HFFc6 (cell line): ENCODE measurements around the gene ZNF780B. TPM values are rescaled to one million over a fixed set of nuclear protein-coding genes. Genes with fewer than 3 reads are reported as not detected.
A peak's percentile ranks its signal among the peaks of the same experiment; 100 is the strongest.

Experiments
- DNase-seq: peaks from one replicate; pipeline ENCODE4 v3.0.0-alpha.2; 2018
- H3K27ac Mint-ChIP-seq: 2 replicates; pipeline ENCODE4 v1.8.0; 2020; ENCODE audit warnings: mild to moderate bottlenecking, mixed read lengths
- H3K27me3 Mint-ChIP-seq: 2 replicates; pipeline ENCODE4 v1.8.0; 2021; ENCODE audit warnings: mild to moderate bottlenecking, moderate library complexity, mixed read lengths; ENCODE audit not compliant: insufficient read depth
- H3K36me3 Mint-ChIP-seq: 2 replicates; pipeline ENCODE4 v1.8.0; 2021; ENCODE audit warnings: low read depth, mixed read lengths
- H3K4me1 Mint-ChIP-seq: 2 replicates; pipeline ENCODE4 v1.8.0; 2020; ENCODE audit warnings: low read depth, mixed read lengths
- H3K4me3 Mint-ChIP-seq: 2 replicates; pipeline ENCODE4 v1.8.0; 2020; ENCODE audit warnings: mild to moderate bottlenecking, moderate library complexity, mixed read lengths
- H3K9me3 Mint-ChIP-seq: 2 replicates; pipeline ENCODE4 v1.8.0; 2020; ENCODE audit warnings: mild to moderate bottlenecking, mixed read lengths
- CTCF ChIP-seq: fragments of 200-600 bp; sonication (generic); IDR thresholded peaks from 2 replicates; pipeline ENCODE4 v1.5.0; 2021; ENCODE audit warnings: antibody characterized with exemption, mild to moderate bottlenecking
- total RNA-seq, 6 experiments: library from RNA; stranded (reverse); fragmentation: NEBNext Ultra II Directional; extraction: Animal tissue kit (Norgen Biotek cat#: 25700); gene quantifications; 2 replicates in 1 of 6; 3 replicates in 5 of 6; pipeline ENCODE4 v1.2.3, GENCODE V29; 2021

The ZNF780B gene
- total RNA-seq, 6 experiments from 2014 or later, result 7.3 to 9.9 (median 8.8) TPM

GRCh38 chr19:40035996-40036395, 20.0 kb downstream of the ZNF780B start:
- Mint-ChIP-seq H3K4me3 (no peak overlapping the region), H3K9me3 (peaks cover 82% of the 10 kb centered on the region)

GRCh38 chr19:40033989-40034560, 22.0 kb downstream of the ZNF780B start:
- TF ChIP-seq CTCF, result no peak
- Mint-ChIP-seq H3K36me3 (peaks cover 78% of the 10 kb centered on the region), H3K27ac (no peak overlapping the region), H3K27me3 (no peaks in the 10 kb centered on the region), H3K9me3 (peaks cover 90% of the 10 kb centered on the region), H3K4me3 (no peak overlapping the region), H3K4me1 (no peaks in the 10 kb centered on the region)
- DNase-seq, result no peak

More at GRCh38 chr19:40035996-40036395, 20.0 kb downstream of the ZNF780B start:
- Mint-ChIP-seq H3K36me3 (peaks cover 65% of the 10 kb centered on the region), H3K27ac (no peak overlapping the region), H3K27me3 (no peaks in the 10 kb centered on the region; the same call in 1 of the 2 replicates), H3K4me1 (no peaks in the 10 kb centered on the region)
- TF ChIP-seq CTCF, result no peak
- peak; percentile 9 for DNase-seq

DNA sequence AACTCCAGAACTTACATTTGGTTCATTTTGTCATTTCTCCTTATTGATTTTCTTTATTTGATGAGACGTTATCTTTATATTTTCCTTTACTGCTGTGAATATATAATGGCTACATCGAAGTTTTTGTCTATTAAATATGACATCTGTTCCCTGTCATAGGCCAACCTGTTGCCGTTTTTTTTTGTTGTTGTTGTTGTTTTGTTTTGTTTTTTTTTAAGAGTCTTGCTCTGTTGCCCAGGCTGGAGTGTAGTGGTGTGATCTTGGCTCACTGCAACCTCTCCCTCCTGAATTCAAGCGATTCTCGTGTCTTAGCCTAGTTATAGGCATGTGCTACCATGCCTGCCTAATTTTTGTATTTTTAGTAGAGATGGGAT, 29.4 kb downstream of the ZNF780B start:
- H3K4me3 Mint-ChIP-seq, result no peak overlapping the region
- H3K27me3 Mint-ChIP-seq, result peaks cover 3% of the 10 kb centered on the region
- H3K27ac Mint-ChIP-seq, result no peak overlapping the region
- no peaks in the 10 kb centered on the region for H3K4me1 Mint-ChIP-seq
- H3K9me3 Mint-ChIP-seq, result peaks cover 95% of the 10 kb centered on the region
- no peak for DNase-seq
- H3K36me3 Mint-ChIP-seq, result peaks cover 62% of the 10 kb centered on the region
- TF ChIP-seq CTCF, result no peak

- Mint-ChIP-seq H3K27ac (no peak overlapping the region), H3K27me3 (peaks cover 3% of the 10 kb centered on the region), H3K4me1 (no peaks in the 10 kb centered on the region), H3K9me3 (peaks cover 95% of the 10 kb centered on the region), H3K4me3 (no peak overlapping the region), H3K36me3 (peaks cover 60% of the 10 kb centered on the region)
- no peak for TF ChIP-seq CTCF
- DNase-seq, result no peak
These were observed 30.0 kb downstream of the ZNF780B start for GRCh38 chr19:40025938-40026596.

DNA sequence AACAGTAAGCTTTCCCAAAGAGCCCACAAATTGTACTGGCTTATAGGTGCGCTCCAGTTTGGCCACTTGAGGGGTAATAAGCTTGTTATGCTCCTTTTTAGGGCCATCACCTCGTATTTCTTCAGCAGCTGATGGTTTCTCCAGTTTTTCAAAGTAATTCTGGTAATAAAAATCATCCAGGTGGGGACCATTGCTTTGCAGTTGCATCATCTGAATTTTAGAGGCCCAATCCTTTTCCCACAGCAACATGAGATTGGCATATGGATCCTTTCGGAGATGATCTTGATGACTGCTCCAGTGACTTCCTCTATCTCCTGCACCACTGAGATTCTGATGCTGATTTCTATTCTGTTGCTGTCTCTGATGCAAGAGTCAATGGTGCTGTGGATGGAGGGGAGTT, 32.1 kb downstream of the ZNF780B start:
- H3K27me3 Mint-ChIP-seq, result peaks cover 3% of the 10 kb centered on the region
- no peak overlapping the region for H3K4me3 Mint-ChIP-seq
- peaks cover 90% of the 10 kb centered on the region for H3K9me3 Mint-ChIP-seq
- no peak for TF ChIP-seq CTCF
- no peak for DNase-seq
- H3K27ac Mint-ChIP-seq, result no peak overlapping the region
- H3K36me3 Mint-ChIP-seq, result peaks cover 42% of the 10 kb centered on the region
- no peaks in the 10 kb centered on the region for H3K4me1 Mint-ChIP-seq
